GM23338 (cell line): Measurements from ENCODE around the gene QRICH1. TPM values are rescaled to one million over a fixed set of nuclear protein-coding genes. Genes with fewer than 3 reads are reported as not detected.

Experiments
- ATAC-seq: fragments of 200-7000 bp; cut with Tn5 transposase; 3 replicates; pipeline ENCODE4 v1.9.1; 2020
- DNase-seq: peaks from one replicate; pipeline ENCODE4 v3.0.0-alpha.2; 2015; ENCODE audit warnings: low spot score
- H2AFZ ChIP-seq: fragments of 200-600 bp; sonication (generic); 2 replicates; pipeline ENCODE4 v1.8.0; 2016; ENCODE audit warnings: antibody characterized with exemption, mild to moderate bottlenecking, moderate library complexity
- H3F3A ChIP-seq: fragments of 200-600 bp; sonication (generic); replicated peaks from 2 replicates; pipeline ENCODE4 v1.8.0; 2017; ENCODE audit warnings: antibody characterized with exemption, mixed run types, low read depth
- H3K27ac ChIP-seq: fragments of 200-600 bp; sonication (generic); 2 replicates; pipeline ENCODE4 v1.6.1; 2016; ENCODE audit warnings: low read depth
- H3K27me3 ChIP-seq: fragments of 200-600 bp; sonication (generic); 2 replicates; pipeline ENCODE4 v1.8.0; 2016; ENCODE audit warnings: mild to moderate bottlenecking, mixed run types, moderate library complexity; ENCODE audit not compliant: insufficient read depth
- H3K36me3 ChIP-seq: fragments of 200-600 bp; sonication (generic); 2 replicates; pipeline ENCODE4 v1.8.0; 2016; ENCODE audit warnings: mild to moderate bottlenecking; ENCODE audit not compliant: insufficient read depth
- H3K4me1 ChIP-seq: fragments of 200-600 bp; sonication (generic); 2 replicates; pipeline ENCODE4 v1.8.0; 2016; ENCODE audit warnings: mild to moderate bottlenecking, moderate library complexity; ENCODE audit not compliant: insufficient read depth
- H3K4me2 ChIP-seq: fragments of 200-600 bp; sonication (generic); 2 replicates; pipeline ENCODE4 v1.7.1; 2017; ENCODE audit warnings: mixed run types
- H3K4me3 ChIP-seq: fragments of 200-600 bp; sonication (generic); 2 replicates; pipeline ENCODE4 v1.6.1; 2016; ENCODE audit warnings: mixed run types
- H3K79me2 ChIP-seq: fragments of 200-600 bp; sonication (generic); replicated peaks from 2 replicates; pipeline ENCODE4 v1.8.0; 2017; ENCODE audit warnings: mild to moderate bottlenecking; ENCODE audit not compliant: insufficient read depth
- H3K9me2 ChIP-seq: fragments of 200-600 bp; sonication (generic); 2 replicates; pipeline ENCODE4 v1.8.0; 2017; ENCODE audit not compliant: insufficient read depth
- H4K20me1 ChIP-seq: fragments of 200-600 bp; sonication (generic); replicated peaks from 2 replicates; pipeline ENCODE4 v1.8.0; 2017; ENCODE audit warnings: mild to moderate bottlenecking; ENCODE audit not compliant: insufficient read depth
- H3K27ac Mint-ChIP-seq: 2 replicates; pipeline ENCODE4 v1.8.0; 2020; ENCODE audit warnings: inconsistent platforms, mild to moderate bottlenecking, moderate library complexity, mixed read lengths
- H3K27me3 Mint-ChIP-seq: 3 replicates; pipeline ENCODE4 v1.8.0; 2022; ENCODE audit warnings: low read depth, mild to moderate bottlenecking, moderate library complexity, mixed read lengths, inconsistent platforms; ENCODE audit not compliant: insufficient read depth, poor library complexity
- H3K36me3 Mint-ChIP-seq: 3 replicates; pipeline ENCODE4 v1.8.0; 2021; ENCODE audit warnings: low read depth, mild to moderate bottlenecking, inconsistent platforms, moderate library complexity, mixed read lengths
- H3K4me1 Mint-ChIP-seq: 3 replicates; pipeline ENCODE4 v1.8.0; 2020; ENCODE audit warnings: mild to moderate bottlenecking, inconsistent platforms, mixed read lengths
- H3K4me3 Mint-ChIP-seq: 3 replicates; pipeline ENCODE4 v1.8.0; 2021; ENCODE audit warnings: moderate library complexity, mild to moderate bottlenecking, inconsistent platforms, mixed read lengths
- H3K9me3 Mint-ChIP-seq: 3 replicates; pipeline ENCODE4 v1.8.0; 2020; ENCODE audit warnings: moderate library complexity, mild to moderate bottlenecking, inconsistent platforms, mixed read lengths
- CREB1 ChIP-seq: fragments of 250-450 bp; sonication (Bioruptor Pico); IDR thresholded peaks from 2 replicates; pipeline ENCODE4 v1.5.0; 2020; ENCODE audit warnings: low read depth, mild to moderate bottlenecking, moderate library complexity
- EZH2 ChIP-seq: fragments of 200-600 bp; sonication (generic); IDR thresholded peaks from one replicate; pipeline ENCODE4 v1.8.0; 2017; ENCODE audit warnings: antibody characterized with exemption, mild to moderate bottlenecking, low read depth; ENCODE audit not compliant: unreplicated experiment
- EZH2phosphoT487 ChIP-seq: fragments of 200-600 bp; sonication (generic); IDR thresholded peaks from one replicate; pipeline ENCODE4 v1.8.1; 2018; ENCODE audit warnings: antibody characterized with exemption; ENCODE audit not compliant: unreplicated experiment
- JUNB ChIP-seq: IDR thresholded peaks from one replicate; pipeline ENCODE4 v1.6.1; 2016; ENCODE audit warnings: antibody characterized with exemption; ENCODE audit not compliant: unreplicated experiment
- NANOG ChIP-seq: IDR thresholded peaks from 2 replicates; pipeline ENCODE4 v1.6.1; 2016; ENCODE audit warnings: antibody characterized with exemption, borderline replicate concordance
- POLR2AphosphoS5 ChIP-seq: IDR thresholded peaks from 2 replicates; pipeline ENCODE4 v1.6.1; 2016; ENCODE audit warnings: antibody characterized with exemption, low read depth
- STAT1 ChIP-seq: IDR thresholded peaks from one replicate; pipeline ENCODE4 v1.6.1; 2016; ENCODE audit warnings: antibody characterized with exemption; ENCODE audit not compliant: unreplicated experiment
- ZNF114 ChIP-seq: fragments of 250-450 bp; sonication (Bioruptor Pico); IDR thresholded peaks from 2 replicates; pipeline ENCODE4 v1.5.0; 2020; ENCODE audit warnings: mild to moderate bottlenecking, moderate library complexity
- polyA plus RNA-seq: library from polyadenylated mRNA; unstranded; fragments of >200 nt; fragmentation: Nextera tagmentation; extraction: Ambion mirVana; gene quantifications from 2 replicates; pipeline ENCODE4 v1.2.1, GENCODE V29; 2016
- total RNA-seq: library from RNA; depleted of rRNA; stranded (reverse); fragments of >200 nt; shearing (Covaris generic); gene quantifications from 2 replicates; pipeline ENCODE4 v1.2.3, GENCODE V29; 2014
- TF ChIP-seq, protein P1 (sequence below), 2 experiments: fragments of 200-600 bp in 1 of 2; sonication (generic) in 1 of 2; conservative IDR thresholded peaks; 2 replicates each; pipeline versions ENCODE4 v1.5.1 to v1.6.1; 2016 to 2017; ENCODE audit warnings: antibody characterized with exemption in 2 of 2, low read depth in 2 of 2, mild to moderate bottlenecking in 2 of 2, moderate library complexity in 1 of 2
- TF ChIP-seq, protein P2 (sequence below): fragments of 250-450 bp; sonication (Bioruptor Pico); IDR thresholded peaks from 2 replicates; pipeline ENCODE4 v1.5.0; 2020; ENCODE audit warnings: mild to moderate bottlenecking, moderate library complexity

The QRICH1 gene
- total and polyA plus RNA-seq, 2 experiments from 2014 or later = 66.9 to 149 TPM

- Histone ChIP-seq H3K79me2 (no peaks in the 10 kb centered on the region), H3K27ac (no peak overlapping the region), H3K9me2 (no peaks in the 10 kb centered on the region), H3K4me2 (no peak overlapping the region), H3F3A (peaks cover 18% of the 10 kb centered on the region), H4K20me1 (no peaks in the 10 kb centered on the region), H3K36me3 (no peaks in the 10 kb centered on the region), H3K4me1 (no peaks in the 10 kb centered on the region), H3K27me3 (no peaks in the 10 kb centered on the region), H2AFZ (no peak overlapping the region), H3K4me3 (no peak overlapping the region)
- Mint-ChIP-seq H3K4me3 (no peak overlapping the region), H3K27me3 (peaks cover 2% of the 10 kb centered on the region), H3K36me3 (peaks cover 6% of the 10 kb centered on the region), H3K9me3 (no peaks in the 10 kb centered on the region; the same call in 2 of the 3 replicates), H3K27ac (no peak overlapping the region), H3K4me1 (no peaks in the 10 kb centered on the region)
- TF ChIP-seq, protein P1, sequence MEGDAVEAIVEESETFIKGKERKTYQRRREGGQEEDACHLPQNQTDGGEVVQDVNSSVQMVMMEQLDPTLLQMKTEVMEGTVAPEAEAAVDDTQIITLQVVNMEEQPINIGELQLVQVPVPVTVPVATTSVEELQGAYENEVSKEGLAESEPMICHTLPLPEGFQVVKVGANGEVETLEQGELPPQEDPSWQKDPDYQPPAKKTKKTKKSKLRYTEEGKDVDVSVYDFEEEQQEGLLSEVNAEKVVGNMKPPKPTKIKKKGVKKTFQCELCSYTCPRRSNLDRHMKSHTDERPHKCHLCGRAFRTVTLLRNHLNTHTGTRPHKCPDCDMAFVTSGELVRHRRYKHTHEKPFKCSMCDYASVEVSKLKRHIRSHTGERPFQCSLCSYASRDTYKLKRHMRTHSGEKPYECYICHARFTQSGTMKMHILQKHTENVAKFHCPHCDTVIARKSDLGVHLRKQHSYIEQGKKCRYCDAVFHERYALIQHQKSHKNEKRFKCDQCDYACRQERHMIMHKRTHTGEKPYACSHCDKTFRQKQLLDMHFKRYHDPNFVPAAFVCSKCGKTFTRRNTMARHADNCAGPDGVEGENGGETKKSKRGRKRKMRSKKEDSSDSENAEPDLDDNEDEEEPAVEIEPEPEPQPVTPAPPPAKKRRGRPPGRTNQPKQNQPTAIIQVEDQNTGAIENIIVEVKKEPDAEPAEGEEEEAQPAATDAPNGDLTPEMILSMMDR (conservative IDR thresholded peaks at IDR 0.05; ENCODE audit: low read depth in 2 of 2) = peak in 1 of 2 experiments; percentile 39; a peak in 2 of 4 replicates
- TF ChIP-seq STAT1 = no peak
- ATAC-seq = no peak
- peak; percentile 7 for DNase-seq
Measured at GRCh38 chr3:49124991-49125670, 31.3 kb upstream of the QRICH1 start.

GRCh38 chr3:49124203-49124602 is 30.3 kb upstream of the QRICH1 start:
- H3K4me2 ChIP-seq = no peak overlapping the region
- no peak overlapping the region for H2AFZ ChIP-seq
- H3K27ac Mint-ChIP-seq = no peak overlapping the region
- no peaks in the 10 kb centered on the region; the same call in 2 of the 3 replicates for H3K9me3 Mint-ChIP-seq
- H3K27me3 ChIP-seq = no peaks in the 10 kb centered on the region
- H3K4me3 ChIP-seq = no peak overlapping the region
- H3K36me3 Mint-ChIP-seq = peaks cover 7% of the 10 kb centered on the region
- H3K4me1 ChIP-seq = peaks cover 4% of the 10 kb centered on the region; the same call in 1 of the 2 replicates
- H4K20me1 ChIP-seq = no peaks in the 10 kb centered on the region
- H3K4me1 Mint-ChIP-seq = peaks cover 4% of the 10 kb centered on the region; the same call in 2 of the 3 replicates
- peaks cover 21% of the 10 kb centered on the region for H3F3A ChIP-seq
- DNase-seq (no peak), ATAC-seq (no peak)
- peaks cover 9% of the 10 kb centered on the region for H3K79me2 ChIP-seq
- no peaks in the 10 kb centered on the region for H3K36me3 ChIP-seq
- H3K27ac ChIP-seq = no peak overlapping the region
- H3K27me3 Mint-ChIP-seq = peaks cover 5% of the 10 kb centered on the region
- H3K9me2 ChIP-seq = no peaks in the 10 kb centered on the region
- H3K4me3 Mint-ChIP-seq = no peak overlapping the region
- TF ChIP-seq, protein P1 (conservative IDR thresholded peaks at IDR 0.05; ENCODE audit: low read depth in 2 of 2) = no peak
- TF ChIP-seq EZH2phosphoT487 (no peak), STAT1 (no peak), ZNF114 (no peak), NANOG (no peak), JUNB (no peak), EZH2 (no peak), POLR2AphosphoS5 (no peak), CREB1 (CRISPR knock-in tag) (no peak)
- TF ChIP-seq, protein P2, sequence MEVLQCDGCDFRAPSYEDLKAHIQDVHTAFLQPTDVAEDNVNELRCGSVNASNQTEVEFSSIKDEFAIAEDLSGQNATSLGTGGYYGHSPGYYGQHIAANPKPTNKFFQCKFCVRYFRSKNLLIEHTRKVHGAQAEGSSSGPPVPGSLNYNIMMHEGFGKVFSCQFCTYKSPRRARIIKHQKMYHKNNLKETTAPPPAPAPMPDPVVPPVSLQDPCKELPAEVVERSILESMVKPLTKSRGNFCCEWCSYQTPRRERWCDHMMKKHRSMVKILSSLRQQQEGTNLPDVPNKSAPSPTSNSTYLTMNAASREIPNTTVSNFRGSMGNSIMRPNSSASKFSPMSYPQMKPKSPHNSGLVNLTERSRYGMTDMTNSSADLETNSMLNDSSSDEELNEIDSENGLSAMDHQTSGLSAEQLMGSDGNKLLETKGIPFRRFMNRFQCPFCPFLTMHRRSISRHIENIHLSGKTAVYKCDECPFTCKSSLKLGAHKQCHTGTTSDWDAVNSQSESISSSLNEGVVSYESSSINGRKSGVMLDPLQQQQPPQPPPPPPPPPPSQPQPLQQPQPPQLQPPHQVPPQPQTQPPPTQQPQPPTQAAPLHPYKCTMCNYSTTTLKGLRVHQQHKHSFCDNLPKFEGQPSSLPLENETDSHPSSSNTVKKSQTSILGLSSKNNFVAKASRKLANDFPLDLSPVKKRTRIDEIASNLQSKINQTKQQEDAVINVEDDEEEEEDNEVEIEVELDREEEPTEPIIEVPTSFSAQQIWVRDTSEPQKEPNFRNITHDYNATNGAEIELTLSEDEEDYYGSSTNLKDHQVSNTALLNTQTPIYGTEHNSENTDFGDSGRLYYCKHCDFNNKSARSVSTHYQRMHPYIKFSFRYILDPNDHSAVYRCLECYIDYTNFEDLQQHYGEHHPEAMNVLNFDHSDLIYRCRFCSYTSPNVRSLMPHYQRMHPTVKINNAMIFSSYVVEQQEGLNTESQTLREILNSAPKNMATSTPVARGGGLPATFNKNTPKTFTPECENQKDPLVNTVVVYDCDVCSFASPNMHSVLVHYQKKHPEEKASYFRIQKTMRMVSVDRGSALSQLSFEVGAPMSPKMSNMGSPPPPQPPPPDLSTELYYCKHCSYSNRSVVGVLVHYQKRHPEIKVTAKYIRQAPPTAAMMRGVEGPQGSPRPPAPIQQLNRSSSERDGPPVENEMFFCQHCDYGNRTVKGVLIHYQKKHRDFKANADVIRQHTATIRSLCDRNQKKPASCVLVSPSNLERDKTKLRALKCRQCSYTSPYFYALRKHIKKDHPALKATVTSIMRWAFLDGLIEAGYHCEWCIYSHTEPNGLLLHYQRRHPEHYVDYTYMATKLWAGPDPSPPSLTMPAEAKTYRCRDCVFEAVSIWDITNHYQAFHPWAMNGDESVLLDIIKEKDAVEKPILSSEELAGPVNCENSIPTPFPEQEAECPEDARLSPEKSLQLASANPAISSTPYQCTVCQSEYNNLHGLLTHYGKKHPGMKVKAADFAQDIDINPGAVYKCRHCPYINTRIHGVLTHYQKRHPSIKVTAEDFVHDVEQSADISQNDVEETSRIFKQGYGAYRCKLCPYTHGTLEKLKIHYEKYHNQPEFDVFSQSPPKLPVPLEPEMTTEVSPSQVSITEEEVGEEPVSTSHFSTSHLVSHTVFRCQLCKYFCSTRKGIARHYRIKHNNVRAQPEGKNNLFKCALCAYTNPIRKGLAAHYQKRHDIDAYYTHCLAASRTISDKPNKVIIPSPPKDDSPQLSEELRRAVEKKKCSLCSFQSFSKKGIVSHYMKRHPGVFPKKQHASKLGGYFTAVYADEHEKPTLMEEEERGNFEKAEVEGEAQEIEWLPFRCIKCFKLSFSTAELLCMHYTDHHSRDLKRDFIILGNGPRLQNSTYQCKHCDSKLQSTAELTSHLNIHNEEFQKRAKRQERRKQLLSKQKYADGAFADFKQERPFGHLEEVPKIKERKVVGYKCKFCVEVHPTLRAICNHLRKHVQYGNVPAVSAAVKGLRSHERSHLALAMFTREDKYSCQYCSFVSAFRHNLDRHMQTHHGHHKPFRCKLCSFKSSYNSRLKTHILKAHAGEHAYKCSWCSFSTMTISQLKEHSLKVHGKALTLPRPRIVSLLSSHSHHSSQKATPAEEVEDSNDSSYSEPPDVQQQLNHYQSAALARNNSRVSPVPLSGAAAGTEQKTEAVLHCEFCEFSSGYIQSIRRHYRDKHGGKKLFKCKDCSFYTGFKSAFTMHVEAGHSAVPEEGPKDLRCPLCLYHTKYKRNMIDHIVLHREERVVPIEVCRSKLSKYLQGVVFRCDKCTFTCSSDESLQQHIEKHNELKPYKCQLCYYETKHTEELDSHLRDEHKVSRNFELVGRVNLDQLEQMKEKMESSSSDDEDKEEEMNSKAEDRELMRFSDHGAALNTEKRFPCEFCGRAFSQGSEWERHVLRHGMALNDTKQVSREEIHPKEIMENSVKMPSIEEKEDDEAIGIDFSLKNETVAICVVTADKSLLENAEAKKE (CRISPR knock-in tag) = no peak
